Stimulated activated CD8-positive, alpha-beta memory T cell treated with anti-CD3 and anti-CD28 coated beads, Interleukin-12 subunit alpha, Interleukin-12 subunit beta, amount 100 ng/mL, for 24 hours (primary cell): Measurements from ENCODE around the gene ST6GALNAC6.
"Not testable (repeated sequence)": the region's sequence is repeated elsewhere in the genome, so short reads cannot be mapped to it uniquely, and the experiment has no call there.

Source experiments
- DNase-seq: peaks from one replicate; pipeline ENCODE4 v3.0.0-alpha.2; 2020; ENCODE audit errors: extremely low read depth

Gene ST6GALNAC6

DNA sequence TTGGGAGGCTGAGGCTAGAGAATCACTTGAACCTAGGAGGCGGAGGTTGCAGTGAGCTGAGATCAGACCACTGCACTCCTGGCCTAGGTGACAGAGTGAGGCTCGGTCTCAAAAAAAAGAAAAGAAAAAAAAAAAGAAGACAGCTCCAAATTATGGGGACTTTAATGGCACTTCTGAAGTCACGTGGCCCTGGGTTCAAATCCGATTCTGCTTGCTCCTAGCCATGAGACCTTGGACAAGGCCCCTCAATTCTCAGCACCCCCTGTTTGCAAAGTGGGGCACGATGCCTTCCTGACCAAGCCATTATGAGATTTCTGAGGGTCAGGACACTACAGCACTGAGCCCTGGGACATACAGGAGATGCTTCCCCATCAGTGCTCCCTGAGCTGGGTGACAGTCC, 43.9 kb downstream of the ST6GALNAC6 start:
- no peak for DNase-seq

GRCh38 chr9:127854960-127855359, 44.4 kb downstream of the ST6GALNAC6 start:
- DNase-seq = no peak

DNA sequence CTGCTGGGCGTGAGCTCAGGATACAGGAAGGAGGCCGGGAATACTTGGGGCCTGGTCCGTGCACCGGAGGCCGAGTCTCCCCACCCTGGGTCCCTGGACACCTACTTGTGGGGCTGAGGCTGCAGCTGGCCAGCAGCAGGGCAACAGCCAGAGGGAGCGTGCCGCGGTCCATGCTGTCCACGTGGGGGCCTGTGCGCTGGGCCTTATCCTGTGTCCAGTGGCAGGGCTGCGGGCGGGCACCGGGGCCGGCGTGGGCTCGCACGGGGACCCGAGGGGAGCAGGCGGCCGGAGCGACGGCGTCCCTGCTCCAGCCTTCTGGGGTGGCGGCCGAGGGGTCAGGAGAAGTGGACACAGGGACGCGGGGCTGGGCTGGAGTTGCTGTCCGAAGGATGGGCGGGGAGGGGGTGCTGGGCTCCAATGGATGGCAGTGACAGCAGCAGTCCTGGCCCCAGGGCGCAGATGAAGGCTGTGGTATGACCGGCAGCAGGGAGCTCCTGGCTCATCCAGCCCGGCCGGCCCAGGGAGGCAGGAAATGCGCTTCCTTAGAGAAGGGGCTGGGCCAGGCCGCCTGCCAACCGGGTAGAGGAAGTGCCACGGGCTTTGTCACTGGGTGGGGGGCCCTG, 45.1 kb downstream of the ST6GALNAC6 start, which contains the start of gene ENG:
Gene ENG, minus strand, starts transcription at position 475 of the 623 bp plus-strand sequence. Its CDS starts 303 bp downstream, at position 172.
- no peak for DNase-seq

GRCh38 chr9:127853312-127854183, 45.9 kb downstream of the ST6GALNAC6 start:
- no peak for DNase-seq

DNA sequence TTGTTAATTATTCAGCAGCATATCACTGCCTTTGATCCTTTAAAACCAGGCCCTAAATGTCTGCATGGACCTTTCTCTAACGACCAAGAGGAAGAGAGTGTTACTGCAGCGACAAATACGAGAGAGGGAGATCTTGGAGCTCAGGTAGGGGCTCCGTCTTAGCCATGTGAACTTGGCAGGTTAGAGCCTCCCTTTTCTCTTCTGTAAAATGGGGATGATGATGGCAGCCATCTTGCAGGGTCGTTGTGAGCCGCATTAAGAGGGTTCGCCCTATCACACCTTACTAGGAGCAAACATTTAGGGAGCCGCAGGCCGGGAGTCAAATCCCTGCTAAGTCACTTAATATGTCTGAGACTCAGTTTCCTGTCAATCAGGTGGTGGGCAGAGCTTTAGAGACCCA, 46.6 kb downstream of the ST6GALNAC6 start:
- no peak for DNase-seq

- DNase-seq = no peak
Measured at GRCh38 chr9:127850286-127850830, 49.0 kb downstream of the ST6GALNAC6 start.

- DNase-seq = no peak
Measured at GRCh38 chr9:127848756-127849504, 50.5 kb downstream of the ST6GALNAC6 start.

DNA sequence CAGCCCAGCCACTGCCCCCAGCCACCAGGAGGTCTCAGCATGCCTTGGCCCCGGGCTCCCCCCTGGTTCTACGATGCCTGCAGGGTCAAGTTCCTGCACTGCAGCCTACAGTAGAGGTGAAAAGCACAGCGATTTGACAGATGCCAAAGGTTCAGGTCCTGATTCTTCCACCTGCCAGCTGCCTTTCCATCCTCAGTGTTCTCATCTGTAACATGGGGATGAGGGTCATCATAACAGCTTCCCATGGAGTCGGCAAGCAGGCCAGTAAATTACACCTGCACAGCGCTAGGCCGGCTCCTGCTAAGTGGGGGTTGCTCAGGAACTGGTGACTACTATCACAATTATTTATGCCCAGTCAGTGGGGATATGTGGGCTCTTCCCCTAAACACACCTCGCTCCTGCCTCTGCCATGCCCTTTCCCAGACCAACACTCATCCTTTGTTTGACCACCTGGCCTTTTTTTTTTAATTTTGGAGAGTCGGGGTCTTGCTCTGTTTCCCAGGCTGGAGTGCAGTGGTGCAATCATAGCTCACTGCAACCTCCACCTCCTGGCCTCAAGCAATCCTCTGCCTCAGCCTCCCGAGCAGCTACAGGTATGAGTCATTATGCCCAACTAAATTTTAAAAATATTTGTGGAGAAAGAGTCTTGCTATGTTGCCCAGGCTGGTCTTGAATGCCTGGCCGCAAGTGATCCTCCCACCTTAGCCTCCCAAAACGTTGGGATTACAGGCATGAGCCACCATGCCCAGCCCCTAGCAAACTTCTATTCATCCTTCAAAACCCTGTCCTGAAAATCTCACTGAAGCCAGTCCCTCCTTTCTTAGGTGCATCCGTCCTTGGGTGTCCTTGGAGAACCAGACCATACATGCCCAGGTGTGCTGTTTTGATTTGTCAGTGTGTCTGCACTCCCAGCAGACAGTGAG, 51.3 kb downstream of the ST6GALNAC6 start:
- DNase-seq = no peak

- no peak for DNase-seq
Measured at GRCh38 chr9:127847178-127847510, 52.3 kb downstream of the ST6GALNAC6 start.

GRCh38 chr9:127846443-127847177, 52.8 kb downstream of the ST6GALNAC6 start:
- DNase-seq = no peak

DNA sequence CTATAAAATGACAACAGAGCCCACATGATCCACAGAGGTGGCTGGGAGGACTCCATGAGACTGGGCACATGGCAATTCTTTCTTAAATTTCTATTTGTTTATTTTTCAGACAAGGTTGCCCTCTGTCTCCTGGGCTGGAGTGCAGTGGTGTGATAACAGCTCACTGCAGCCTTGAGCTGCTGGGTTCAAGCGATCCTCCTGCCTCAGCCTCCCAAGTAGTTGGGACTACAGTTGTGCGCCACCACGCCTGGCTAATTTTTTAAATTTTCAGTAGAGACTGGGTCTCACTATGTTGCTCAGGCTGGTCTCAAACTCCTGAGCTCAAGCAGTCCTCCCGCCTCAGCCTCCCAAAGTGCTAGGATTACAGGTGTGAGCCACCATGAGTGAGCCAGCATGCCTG, 53.8 kb downstream of the ST6GALNAC6 start:
- not testable (repeated sequence) for DNase-seq

DNA sequence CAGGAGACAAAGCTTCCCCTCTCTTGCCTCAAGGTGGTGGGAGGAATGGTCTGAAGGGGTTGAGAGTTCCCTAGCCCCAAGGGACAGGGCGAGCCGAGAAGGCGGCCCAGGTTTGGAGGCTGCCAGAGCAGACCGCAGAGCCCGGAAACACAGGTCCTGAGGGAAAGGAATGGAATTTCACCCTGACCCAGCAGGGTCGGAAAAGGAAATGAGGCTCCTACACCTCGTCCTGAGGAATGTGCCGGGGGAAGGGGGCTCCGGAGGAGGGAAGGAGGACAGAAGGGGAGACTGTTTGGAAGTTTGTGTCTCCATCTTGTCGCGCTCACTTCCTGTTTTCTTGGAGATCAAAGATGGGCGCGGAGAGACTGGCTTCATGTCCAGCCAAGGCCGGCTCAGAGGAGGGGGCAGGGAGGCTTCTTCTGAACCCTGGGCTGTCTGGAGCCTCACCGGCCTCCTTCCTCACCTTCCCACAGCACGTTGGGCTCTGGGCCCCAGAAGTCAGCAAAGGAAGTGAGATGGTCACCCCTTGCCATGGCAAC, 54.5 kb downstream of the ST6GALNAC6 start:
- no peak for DNase-seq

GRCh38 chr9:127841087-127841835, 58.1 kb downstream of the ST6GALNAC6 start:
- DNase-seq = no peak

DNA sequence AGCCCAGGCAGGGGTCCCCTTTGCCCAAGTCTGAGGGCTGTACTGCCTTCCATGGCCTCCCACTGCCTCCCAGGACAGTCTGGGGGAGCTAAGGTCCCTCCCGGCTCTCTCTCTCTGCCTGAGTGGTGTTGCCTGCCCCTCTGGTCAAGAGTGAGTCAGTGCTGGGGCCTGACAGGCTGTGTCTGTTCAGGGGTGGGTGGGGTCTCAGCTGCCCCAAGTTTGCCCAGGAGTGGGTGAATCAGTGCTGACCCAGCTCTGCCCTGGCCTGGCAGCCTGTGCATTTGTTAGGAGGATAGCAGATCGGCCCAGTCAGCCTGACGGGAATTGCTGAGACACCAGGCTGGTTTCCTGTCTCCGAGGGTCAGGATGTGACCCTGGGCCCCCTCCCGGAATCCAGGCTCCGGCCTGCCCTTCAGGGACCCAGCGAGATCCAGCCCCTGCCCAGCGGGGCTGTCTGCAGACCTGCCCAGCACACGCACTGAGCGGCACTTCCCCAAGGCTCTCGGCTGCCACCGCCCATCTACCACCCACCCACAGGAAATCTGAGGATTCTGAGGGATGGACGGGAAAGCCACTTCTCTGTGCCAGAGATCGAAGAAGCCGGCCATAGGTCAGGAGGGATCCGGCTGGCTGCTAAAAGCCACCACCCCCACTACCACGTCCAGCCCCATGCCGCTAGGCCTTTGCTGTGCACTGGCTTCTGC, 60.9 kb downstream of the ST6GALNAC6 start:
- DNase-seq = no peak

DNA sequence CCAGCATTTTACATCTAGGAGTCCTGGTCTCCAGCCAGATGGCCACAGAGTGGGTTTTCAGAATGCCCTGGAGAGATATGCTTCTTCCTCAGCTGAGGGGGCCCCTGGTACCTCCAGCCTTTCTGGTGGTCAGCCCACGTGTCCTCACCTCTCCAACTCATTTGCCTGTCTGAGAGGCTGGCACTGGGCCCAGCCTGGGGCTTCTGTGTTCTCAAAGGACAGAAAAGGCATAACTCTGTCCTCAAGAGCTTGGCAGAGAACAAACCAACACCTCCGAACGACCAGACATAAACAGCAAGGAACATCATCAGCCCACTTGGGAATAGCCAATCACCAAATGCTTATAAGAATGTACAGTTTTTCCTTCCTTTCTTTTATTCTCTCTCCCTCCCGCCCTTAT, 62.1 kb downstream of the ST6GALNAC6 start:
- no peak for DNase-seq

DNA sequence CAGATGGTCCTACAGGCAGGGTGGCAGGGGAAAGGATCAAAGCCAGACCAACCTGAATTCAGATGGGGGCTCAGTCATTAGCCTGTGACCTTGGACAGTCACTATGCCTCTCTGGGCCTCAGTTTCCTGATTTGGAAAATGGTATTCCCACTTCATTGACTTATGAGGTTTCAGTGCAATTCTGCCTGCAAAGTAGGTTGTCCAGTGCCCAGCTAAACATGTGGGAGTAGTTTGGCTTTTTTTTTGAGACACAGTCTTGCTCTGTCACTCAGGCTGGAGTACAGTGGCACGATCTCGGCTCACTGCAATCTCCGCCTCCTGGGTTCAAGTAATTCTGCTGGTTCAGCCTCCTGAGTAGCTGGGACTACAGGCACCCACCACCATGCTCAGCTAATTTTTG, 62.8 kb downstream of the ST6GALNAC6 start:
- DNase-seq = not testable (repeated sequence)

DNA sequence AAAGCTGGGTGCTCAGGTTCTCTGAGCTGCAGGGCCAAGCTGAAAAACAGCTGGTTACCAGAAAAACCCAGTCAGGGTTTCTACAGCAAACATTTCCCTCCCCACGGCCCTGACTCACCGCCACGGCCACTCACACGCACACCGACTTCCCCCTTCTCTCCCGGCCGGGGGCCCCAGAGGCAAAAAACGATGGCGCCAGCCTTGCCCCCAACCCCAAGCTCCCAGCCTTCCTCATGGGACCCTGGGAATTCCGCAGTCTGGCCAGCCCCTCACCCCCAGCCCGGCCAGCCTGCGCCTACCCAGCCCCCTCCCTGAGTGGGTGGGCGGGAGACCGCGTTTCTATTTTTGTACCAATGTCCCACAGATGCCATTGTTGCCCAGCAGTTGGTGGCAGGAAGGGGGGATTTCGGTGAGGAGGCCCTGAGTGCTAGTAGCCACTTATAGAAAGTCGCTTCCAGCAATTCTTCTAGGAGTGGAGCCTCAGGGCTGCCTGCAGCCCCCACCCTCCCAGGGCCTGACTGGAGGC, 63.3 kb downstream of the ST6GALNAC6 start:
- DNase-seq = no peak
